Measurements from ENCODE around the gene CREB3L2.

DNA sequence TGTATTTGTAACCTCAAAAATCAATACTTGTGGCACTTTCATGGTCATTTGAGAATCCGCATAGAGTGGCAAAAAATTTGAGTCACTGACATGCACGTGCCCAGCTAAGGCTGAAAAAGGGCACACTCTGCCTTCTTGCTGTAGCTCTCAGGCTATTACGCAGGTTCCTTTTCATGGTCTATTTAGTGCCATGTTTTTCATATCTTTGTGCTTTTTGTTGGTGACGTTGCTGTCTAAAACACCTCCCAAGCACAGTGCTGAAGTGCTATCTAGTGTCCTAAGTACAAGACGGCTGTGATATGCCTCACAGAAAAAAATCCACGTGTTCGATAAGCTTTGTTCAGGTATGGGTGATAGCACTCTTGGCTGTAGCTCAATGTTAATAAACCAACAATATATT is 50.9 kb downstream of the CREB3L2 start:
- TF ChIP-seq TCF7 (IDR thresholded peaks at IDR 0.05; ENCODE audit: borderline replicate concordance) (no peak), KDM1A (IDR thresholded peaks at IDR 0.05; ENCODE audit: borderline replicate concordance) (no peak), POLR2AphosphoS5 (IDR thresholded peaks at IDR 0.05; ENCODE audit: low read length) (no peak), CEBPZ (IDR thresholded peaks at IDR 0.05; ENCODE audit: low read depth, low read length) (no peak)
- TF ChIP-seq, protein P1, sequence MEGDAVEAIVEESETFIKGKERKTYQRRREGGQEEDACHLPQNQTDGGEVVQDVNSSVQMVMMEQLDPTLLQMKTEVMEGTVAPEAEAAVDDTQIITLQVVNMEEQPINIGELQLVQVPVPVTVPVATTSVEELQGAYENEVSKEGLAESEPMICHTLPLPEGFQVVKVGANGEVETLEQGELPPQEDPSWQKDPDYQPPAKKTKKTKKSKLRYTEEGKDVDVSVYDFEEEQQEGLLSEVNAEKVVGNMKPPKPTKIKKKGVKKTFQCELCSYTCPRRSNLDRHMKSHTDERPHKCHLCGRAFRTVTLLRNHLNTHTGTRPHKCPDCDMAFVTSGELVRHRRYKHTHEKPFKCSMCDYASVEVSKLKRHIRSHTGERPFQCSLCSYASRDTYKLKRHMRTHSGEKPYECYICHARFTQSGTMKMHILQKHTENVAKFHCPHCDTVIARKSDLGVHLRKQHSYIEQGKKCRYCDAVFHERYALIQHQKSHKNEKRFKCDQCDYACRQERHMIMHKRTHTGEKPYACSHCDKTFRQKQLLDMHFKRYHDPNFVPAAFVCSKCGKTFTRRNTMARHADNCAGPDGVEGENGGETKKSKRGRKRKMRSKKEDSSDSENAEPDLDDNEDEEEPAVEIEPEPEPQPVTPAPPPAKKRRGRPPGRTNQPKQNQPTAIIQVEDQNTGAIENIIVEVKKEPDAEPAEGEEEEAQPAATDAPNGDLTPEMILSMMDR (IDR thresholded peaks at IDR 0.05 in 2 of 3, conservative IDR thresholded peaks at IDR 0.05 in 1 of 3; ENCODE audit: control insufficient read depth in 2 of 3, extremely low read depth in 1 of 3, insufficient read depth in 1 of 3, low read depth in 3 of 3, low read length in 3 of 3): no peak

Measured in GM12878 (cell line).